SIG-M5 (cell line): ENCODE results near the gene MERTK.
"Not testable (repeated sequence)": the region's sequence is repeated elsewhere in the genome, so short reads cannot be mapped to it uniquely, and the experiment has no call there.

ENCODE experiments used
- DNase-seq: peaks from one replicate; lab custom pipeline; 2025; lab: John Stamatoyannopoulos, UW

MERTK gene

GRCh38 chr2:111910609-111911277, 12.3 kb downstream of the MERTK start:
- DNase-seq: no peak

GRCh38 chr2:111911295-111911977, 13.0 kb downstream of the MERTK start:
- DNase-seq: not testable (repeated sequence)

DNA sequence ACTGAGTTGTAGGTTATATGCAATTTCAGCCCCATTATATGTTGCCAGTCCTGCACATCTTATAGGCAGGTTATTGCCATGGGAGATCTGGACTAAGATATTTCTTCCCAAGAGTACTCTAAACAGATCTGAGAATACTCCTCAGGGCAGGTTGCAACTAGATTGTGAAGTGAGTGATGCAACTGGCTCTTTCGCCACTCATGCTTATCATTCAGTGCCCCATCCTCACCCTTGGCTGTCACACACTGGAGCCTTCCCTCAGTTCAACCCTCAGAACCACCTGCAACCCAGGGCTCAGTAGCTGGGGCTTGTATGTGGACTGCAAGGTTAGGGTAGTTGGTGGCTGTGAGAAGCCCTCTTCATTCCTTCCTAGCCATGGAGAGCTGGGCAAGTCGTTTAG, 14.1 kb downstream of the MERTK start:
- no peak for DNase-seq

- no peak for DNase-seq
Measured at GRCh38 chr2:111917106-111917505, 18.7 kb downstream of the MERTK start.

- no peak for DNase-seq
Measured at GRCh38 chr2:111918383-111918806, 20.0 kb downstream of the MERTK start.

DNA sequence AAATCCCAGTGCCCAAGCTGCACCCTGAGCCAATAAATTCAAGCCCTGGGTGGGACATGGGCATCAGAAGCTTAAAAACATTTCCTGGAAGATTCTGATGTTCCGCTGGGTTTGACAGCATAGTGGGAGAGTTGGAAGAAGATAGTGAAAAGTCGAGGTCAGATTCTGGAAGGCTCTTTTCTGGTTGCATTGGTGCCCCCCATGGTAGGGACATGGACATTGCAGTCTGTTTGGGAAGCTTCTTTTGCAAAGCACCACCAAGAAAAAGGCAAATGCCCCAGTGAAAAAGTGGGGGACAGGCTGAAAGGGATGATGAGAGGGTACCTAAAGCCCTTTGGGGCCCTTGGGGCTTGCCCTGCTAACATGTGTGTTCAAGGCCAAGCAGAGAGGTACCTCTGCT, 21.0 kb downstream of the MERTK start:
- DNase-seq: no peak

- no peak for DNase-seq
Measured at GRCh38 chr2:111919794-111920608, 21.6 kb downstream of the MERTK start.

GRCh38 chr2:111923276-111923804, 24.9 kb downstream of the MERTK start:
- DNase-seq: no peak

- no peak for DNase-seq
Measured at GRCh38 chr2:111924617-111925107, 26.3 kb downstream of the MERTK start.

- no peak for DNase-seq
Measured at GRCh38 chr2:111927723-111928122, 29.3 kb downstream of the MERTK start.

DNA sequence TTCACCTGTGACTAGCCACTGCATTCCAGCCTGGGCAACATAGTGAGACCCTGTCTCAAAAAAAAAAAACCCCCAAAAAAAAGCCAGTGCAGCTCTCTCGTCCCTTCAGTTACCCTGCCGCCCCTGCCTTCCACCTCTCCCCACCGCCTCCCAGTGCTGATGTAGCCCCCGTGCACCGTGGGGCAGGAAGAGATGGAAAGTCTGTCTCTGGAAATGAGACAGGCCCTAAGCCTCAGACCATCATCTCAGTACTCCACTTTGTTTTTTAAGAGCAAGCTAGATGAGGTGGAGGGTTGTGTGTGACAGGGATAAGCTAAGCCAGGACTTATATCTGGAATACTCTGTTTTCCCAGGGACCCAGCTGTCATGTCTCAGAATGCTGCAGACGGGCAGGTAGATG, 32.0 kb downstream of the MERTK start:
- no peak for DNase-seq

GRCh38 chr2:111930875-111931274, 32.5 kb downstream of the MERTK start:
- no peak for DNase-seq

DNA sequence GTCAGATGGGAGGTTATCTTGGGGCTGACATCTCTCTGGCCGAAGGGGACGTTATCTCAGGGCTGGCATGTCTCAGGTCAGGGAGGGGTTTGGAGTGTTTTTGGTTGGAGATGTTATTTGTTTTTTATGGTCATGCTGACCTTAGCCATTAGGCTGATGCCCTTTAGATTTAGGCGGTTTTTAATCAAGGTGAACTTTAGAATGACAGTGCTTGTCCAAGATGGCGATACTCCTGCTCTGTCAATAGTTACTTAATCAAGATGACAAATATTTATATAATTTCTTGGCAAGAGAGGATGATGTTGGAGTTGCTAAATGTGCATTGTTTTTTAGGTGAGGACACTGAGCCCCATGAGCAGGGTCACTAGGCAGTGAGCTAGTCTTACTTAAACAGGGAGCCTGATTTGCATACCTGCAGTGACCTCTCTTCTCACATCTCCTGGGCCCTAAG, 34.5 kb downstream of the MERTK start:
- no peak for DNase-seq

DNA sequence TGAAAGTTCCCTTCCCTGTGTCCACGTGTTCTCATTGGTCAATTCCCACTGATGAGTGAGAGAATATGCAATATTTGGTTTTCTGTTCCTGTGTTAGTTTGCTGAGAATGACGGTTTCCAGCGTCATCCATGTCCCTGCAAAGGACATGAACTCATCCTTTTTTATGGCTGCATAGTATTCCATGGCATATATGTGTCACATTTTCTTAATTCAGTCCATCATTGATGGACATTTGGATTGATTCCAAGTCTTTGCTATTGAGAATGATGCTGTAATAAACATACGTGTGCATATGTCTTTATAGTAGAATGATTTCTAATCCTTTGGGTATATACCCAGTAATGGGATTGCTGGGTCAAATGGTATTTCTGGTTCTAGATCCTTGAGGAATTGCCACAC, 35.5 kb downstream of the MERTK start:
- not testable (repeated sequence) for DNase-seq

DNA sequence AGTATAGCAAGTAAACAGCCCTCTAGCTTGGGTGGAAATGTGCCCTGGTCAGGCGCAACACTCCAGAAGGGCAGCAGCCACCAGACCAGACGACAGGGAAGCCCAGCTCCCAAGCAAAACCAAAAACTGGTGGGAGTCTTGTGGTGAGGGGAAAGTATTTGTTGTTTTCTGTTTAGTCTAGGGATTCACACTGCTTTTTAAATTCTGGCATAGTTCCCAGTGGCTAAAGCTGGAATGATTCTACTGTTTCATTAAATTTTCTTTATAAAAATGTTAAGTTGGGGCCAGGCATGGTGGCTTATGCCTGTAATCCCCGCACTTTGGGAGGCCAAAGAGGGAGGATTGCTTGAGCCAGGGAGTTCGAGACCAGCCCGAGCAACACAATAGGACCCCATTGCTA, 38.5 kb downstream of the MERTK start:
- DNase-seq: no peak

DNA sequence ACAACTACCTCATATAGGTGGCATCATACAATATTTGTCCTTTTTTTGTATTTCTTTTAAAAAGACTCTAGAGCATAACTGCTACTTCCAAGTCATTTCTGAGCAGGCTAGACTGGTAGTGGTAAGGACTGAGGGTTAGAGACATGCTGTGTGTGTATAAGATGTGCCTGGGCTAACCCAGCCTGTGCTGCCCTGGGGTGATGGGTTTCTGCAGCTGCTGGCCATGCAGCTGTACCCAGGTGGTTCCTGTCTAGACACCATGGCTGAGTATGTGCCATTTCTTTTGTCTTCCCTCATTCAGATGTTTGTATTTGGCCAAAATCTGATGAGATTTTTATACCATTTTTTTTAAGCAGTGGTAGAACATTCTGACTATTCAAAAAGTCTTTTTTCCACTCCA, 40.0 kb downstream of the MERTK start:
- no peak for DNase-seq

- no peak for DNase-seq
Measured at GRCh38 chr2:111940333-111941196, 42.2 kb downstream of the MERTK start.

- DNase-seq: no peak
Measured at GRCh38 chr2:111941531-111941930, 43.1 kb downstream of the MERTK start.

GRCh38 chr2:111944531-111945210, 46.3 kb downstream of the MERTK start:
- no peak for DNase-seq

- DNase-seq: no peak
Measured at GRCh38 chr2:111945444-111946293, 47.3 kb downstream of the MERTK start.
